ENCODE data around the gene ZFP64. TPM values are rescaled to one million over a fixed set of nuclear protein-coding genes. Genes with fewer than 3 reads are reported as not detected.
"Not testable (repeated sequence)": the region's sequence is repeated elsewhere in the genome, so short reads cannot be mapped to it uniquely, and the experiment has no call there.

The ZFP64 gene
- total RNA-seq, 1 experiment from 2014 or later: 16.0 TPM

DNA sequence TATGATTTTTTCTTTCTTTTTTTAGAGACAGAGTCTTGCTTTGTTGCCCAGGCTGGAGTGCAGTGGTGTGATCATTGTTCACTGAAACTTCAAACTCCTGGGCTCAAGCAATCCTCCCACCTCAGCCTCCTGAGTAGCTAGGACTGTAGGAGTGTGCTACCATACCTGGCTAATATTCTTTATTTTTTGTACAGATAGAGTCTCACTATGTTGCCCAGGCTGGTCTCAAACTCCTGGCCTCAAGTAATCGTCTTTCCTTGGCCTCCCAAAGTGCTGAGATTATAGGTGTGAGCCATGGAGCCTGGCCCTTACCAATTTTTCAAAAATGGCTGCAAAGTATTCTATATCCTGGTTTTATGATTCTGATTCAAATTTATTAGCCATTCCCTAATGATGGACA is 37.8 kb upstream of the ZFP64 start:
- H3K9me3 ChIP-seq (ENCODE audit: control insufficient read depth in 1 of 2, insufficient read depth in 1 of 2, low read depth in 1 of 2, low read length in 2 of 2); RAD21 ChIA-PET (ENCODE audit: low non-redundant PET in 1 of 2, low total read pairs in 2 of 2, uncharacterized antibody in 2 of 2, unreplicated experiment in 2 of 2); H3K4me2 ChIP-seq (ENCODE audit: low read length); DNase-seq (ENCODE audit: low read depth, low spot score); H3K9me2 ChIP-seq (ENCODE audit: insufficient read depth); H3K79me2 ChIP-seq (ENCODE audit: insufficient read depth, low read length); H3K27me3 ChIP-seq (ENCODE audit: insufficient read depth, low read length); H3K27ac ChIP-seq (ENCODE audit: low read depth, low read length); H4K20me1 ChIP-seq (ENCODE audit: insufficient read depth); intact Hi-C loops (cut with micrococcal nuclease); H2AFZ ChIP-seq (ENCODE audit: low read depth, low read length, poor library complexity, severe bottlenecking); BruUV-seq (replicated peaks); H3K9ac ChIP-seq (ENCODE audit: low read length); POLR2A ChIA-PET; H3K4me1 ChIP-seq (ENCODE audit: control insufficient read depth in 1 of 2, insufficient read depth in 2 of 2, low read length in 2 of 2); H3K4me3 ChIP-seq (replicated peaks in 1 of 2; ENCODE audit: low read depth in 1 of 2, low read length in 2 of 2); ATAC-seq; CTCF ChIA-PET; H3K36me3 ChIP-seq (ENCODE audit: control insufficient read depth in 1 of 2, insufficient read depth in 2 of 2, low read length in 2 of 2): not testable (repeated sequence)

DNA sequence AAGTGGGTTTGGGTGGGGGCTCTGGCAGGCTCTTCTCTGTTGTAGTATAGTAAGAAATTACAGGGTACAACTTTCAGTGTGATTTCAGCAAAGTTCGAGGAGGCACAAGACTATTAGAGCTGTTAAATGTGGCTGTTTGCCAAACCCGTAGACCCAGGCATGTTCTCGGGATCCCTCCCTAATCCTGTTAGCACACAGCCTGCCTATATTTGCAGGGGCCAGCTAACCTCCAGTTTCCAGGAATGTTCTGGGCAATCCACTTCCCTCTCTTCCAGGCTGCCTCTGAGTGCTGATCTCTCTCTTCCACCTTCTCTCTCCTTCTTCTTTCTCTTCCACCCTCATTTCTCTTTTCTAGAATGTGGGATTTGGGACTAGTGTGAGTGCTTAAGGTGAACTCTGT is 34.8 kb upstream of the ZFP64 start:
- Histone ChIP-seq H4K20me1 (ENCODE audit: insufficient read depth) (no peaks in the 10 kb centered on the region), H3K9me3 (ENCODE audit: control insufficient read depth in 1 of 2, insufficient read depth in 1 of 2, low read depth in 1 of 2, low read length in 2 of 2) (no peaks in the 10 kb centered on the region), H3K4me1 (ENCODE audit: control insufficient read depth in 1 of 2, insufficient read depth in 2 of 2, low read length in 2 of 2) (no peaks in the 10 kb centered on the region), H3K9me2 (ENCODE audit: insufficient read depth) (no peaks in the 10 kb centered on the region), H3K4me2 (ENCODE audit: low read length) (no peak overlapping the region), H3K36me3 (ENCODE audit: control insufficient read depth in 1 of 2, insufficient read depth in 2 of 2, low read length in 2 of 2) (no peaks in the 10 kb centered on the region), H3K9ac (ENCODE audit: low read length) (no peak overlapping the region), H3K4me3 (replicated peaks in 1 of 2; ENCODE audit: low read depth in 1 of 2, low read length in 2 of 2) (no peak overlapping the region), H3K79me2 (ENCODE audit: insufficient read depth, low read length) (no peaks in the 10 kb centered on the region), H3K27me3 (ENCODE audit: insufficient read depth, low read length) (no peaks in the 10 kb centered on the region), H3K27ac (ENCODE audit: low read depth, low read length) (no peak overlapping the region), H2AFZ (ENCODE audit: low read depth, low read length, poor library complexity, severe bottlenecking) (no peak overlapping the region)
- intact Hi-C loops (cut with micrococcal nuclease): no loop called here
- BruUV-seq (replicated peaks): no TSS peak
- no peak for ATAC-seq
- TF ChIP-seq CBX3 (IDR thresholded peaks at IDR 0.05; ENCODE audit: low read depth): no peak
- TF ChIP-seq, protein P1, sequence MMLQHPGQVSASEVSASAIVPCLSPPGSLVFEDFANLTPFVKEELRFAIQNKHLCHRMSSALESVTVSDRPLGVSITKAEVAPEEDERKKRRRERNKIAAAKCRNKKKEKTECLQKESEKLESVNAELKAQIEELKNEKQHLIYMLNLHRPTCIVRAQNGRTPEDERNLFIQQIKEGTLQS (IDR thresholded peaks at IDR 0.05): no peak
- no peak for TF ChIP-seq ZFX (IDR thresholded peaks at IDR 0.05)
- no peak for TF ChIP-seq POLR2AphosphoS5 (IDR thresholded peaks at IDR 0.05; ENCODE audit: low read depth, low read length)
- no peak for TF ChIP-seq FOSL1 (IDR thresholded peaks at IDR 0.05; ENCODE audit: low read depth)
- TF ChIP-seq SIN3A (IDR thresholded peaks at IDR 0.05; ENCODE audit: low read depth): no peak
- POLR2A ChIA-PET: no interaction called here
- CTCF ChIA-PET: no interaction called here
- RAD21 ChIA-PET (ENCODE audit: low non-redundant PET in 1 of 2, low total read pairs in 2 of 2, uncharacterized antibody in 2 of 2, unreplicated experiment in 2 of 2): no interaction called here
- DNase-seq (ENCODE audit: low read depth, low spot score): no peak

Data from HCT116 (cell line).